GM18909 (cell line): Measurements from ENCODE around the gene SSH2.

Source experiments
- ATAC-seq: cut with Tn5 transposase; IDR thresholded peaks from one replicate; pipeline ENCODE4 v1.9.1; 2021; ENCODE audit warnings: mild to moderate bottlenecking; ENCODE audit not compliant: unreplicated experiment, poor library complexity

The SSH2 gene

GRCh38 chr17:29596811-29597210 lies 333.2 kb downstream of the SSH2 start:
- no peak for ATAC-seq

GRCh38 chr17:29595943-29596774 lies 333.9 kb downstream of the SSH2 start:
- ATAC-seq = no peak

- no peak for ATAC-seq
Measured at GRCh38 chr17:29595107-29595942, 334.7 kb downstream of the SSH2 start.

- no peak for ATAC-seq
Measured at GRCh38 chr17:29594519-29595090, 335.4 kb downstream of the SSH2 start.

- no peak for ATAC-seq
Measured at GRCh38 chr17:29593591-29594518, 336.2 kb downstream of the SSH2 start.

- ATAC-seq = no peak
Measured at GRCh38 chr17:29592850-29593551, 337.0 kb downstream of the SSH2 start, which contains the start of gene ANKRD13B. TSS of gene ANKRD13B (plus strand) at chr17:29593132. CDS start at chr17:29593622, 490 bp downstream.

GRCh38 chr17:29591737-29592608 lies 338.1 kb downstream of the SSH2 start:
- ATAC-seq = peak; percentile 29

- no peak for ATAC-seq
Measured at GRCh38 chr17:29591146-29591736, 338.8 kb downstream of the SSH2 start.

GRCh38 chr17:29590411-29591145 lies 339.4 kb downstream of the SSH2 start:
- ATAC-seq = no peak

GRCh38 chr17:29589524-29590410 lies 340.3 kb downstream of the SSH2 start, which contains the start of gene GIT1:
TSS of gene GIT1 (minus strand) at chr17:29589648. CDS start at chr17:29589378, 270 bp downstream.
- ATAC-seq = peak; percentile 58

- peak; percentile 22 for ATAC-seq
Measured at GRCh38 chr17:29588562-29589411, 341.2 kb downstream of the SSH2 start.

- no peak for ATAC-seq
Measured at GRCh38 chr17:29588017-29588561, 341.9 kb downstream of the SSH2 start.

- ATAC-seq = no peak
Measured at GRCh38 chr17:29587591-29587990, 342.4 kb downstream of the SSH2 start.

- no peak for ATAC-seq
Measured at GRCh38 chr17:29586676-29587469, 343.2 kb downstream of the SSH2 start.
